GM21528 (cell line): ENCODE results near the gene SLC37A1.
"Not testable (repeated sequence)": the region's sequence is repeated elsewhere in the genome, so short reads cannot be mapped to it uniquely, and the experiment has no call there.

Experiments
- ATAC-seq: cut with Tn5 transposase; IDR thresholded peaks from one replicate; pipeline ENCODE4 v1.9.1; 2021; ENCODE audit warnings: mild to moderate bottlenecking, moderate library complexity; ENCODE audit not compliant: unreplicated experiment, low FRiP score

Gene SLC37A1

GRCh38 chr21:42513151-42513984 is at the start of gene SLC37A1:
SLC37A1 (plus strand) TSS chr21:42513852; CDS start chr21:42518455, 4,603 bp downstream.
- no peak for ATAC-seq

- no peak for ATAC-seq
These were observed 49.7 kb upstream of the SLC37A1 start for GRCh38 chr21:42463861-42464515.

- no peak for ATAC-seq
These were observed 48.4 kb upstream of the SLC37A1 start for GRCh38 chr21:42465008-42465802.

- no peak for ATAC-seq
These were observed 47.9 kb upstream of the SLC37A1 start for GRCh38 chr21:42465803-42466127.

- no peak for ATAC-seq
These were observed 47.0 kb upstream of the SLC37A1 start for GRCh38 chr21:42466700-42467099.

- no peak for ATAC-seq
These were observed 46.3 kb upstream of the SLC37A1 start for GRCh38 chr21:42467140-42467983.

GRCh38 chr21:42468491-42469131 is 45.0 kb upstream of the SLC37A1 start:
- no peak for ATAC-seq

GRCh38 chr21:42469272-42469671 is 44.4 kb upstream of the SLC37A1 start:
- ATAC-seq = no peak

- ATAC-seq = not testable (repeated sequence)
These were observed 43.9 kb upstream of the SLC37A1 start for GRCh38 chr21:42469726-42470125.

- no peak for ATAC-seq
These were observed 42.4 kb upstream of the SLC37A1 start for GRCh38 chr21:42471206-42471605.

GRCh38 chr21:42471716-42472330 is 41.8 kb upstream of the SLC37A1 start:
- ATAC-seq = no peak

- ATAC-seq = no peak
These were observed 41.1 kb upstream of the SLC37A1 start for GRCh38 chr21:42472521-42472920.

GRCh38 chr21:42473498-42474042 is 40.1 kb upstream of the SLC37A1 start:
- no peak for ATAC-seq

GRCh38 chr21:42474043-42474831 is 39.4 kb upstream of the SLC37A1 start:
- ATAC-seq = no peak

GRCh38 chr21:42475036-42475435 is 38.6 kb upstream of the SLC37A1 start:
- no peak for ATAC-seq

GRCh38 chr21:42475526-42476387 is 37.9 kb upstream of the SLC37A1 start:
- no peak for ATAC-seq
